Prostate gland (tissue), 2 donors: ENCODE results near the gene STK4.

Experiments
- CTCF ChIP-seq, 4 experiments: fragments of 200-600 bp in 2 of 4; fragments of 450-650 bp in 2 of 4; sonication (generic) in 2 of 4; IDR thresholded peaks; 1 replicate in 3 of 4; 2 replicates in 1 of 4; pipeline ENCODE4 v1.5.1; 2016 to 2019; ENCODE audit warnings: antibody characterized with exemption in 4 of 4, mild to moderate bottlenecking in 2 of 4, moderate library complexity in 2 of 4
- POLR2AphosphoS5 ChIP-seq: sonication (generic); formaldehyde crosslinking; IDR thresholded peaks from one replicate; pipeline ENCODE4 v1.6.1; 2017; ENCODE audit warnings: antibody characterized with exemption

DNA sequence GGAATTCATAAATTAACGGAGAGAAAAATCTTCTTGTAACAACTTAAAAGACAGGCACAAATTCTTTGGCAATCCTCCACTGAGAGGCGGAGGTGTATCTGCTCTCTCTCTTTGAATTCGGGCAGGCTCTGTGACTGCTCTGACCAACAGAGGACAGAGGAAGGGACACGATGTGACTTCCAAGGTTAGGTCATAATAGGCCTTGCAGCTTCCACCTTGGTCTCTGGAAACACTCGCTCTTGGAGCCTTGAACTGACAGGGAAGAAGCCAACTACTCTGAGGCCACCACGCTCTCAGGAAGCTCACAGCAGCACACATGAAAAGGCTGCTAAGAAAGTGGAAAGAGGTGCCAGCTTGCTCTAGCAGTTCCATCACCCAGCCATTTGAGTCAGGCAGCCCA is 21.1 kb upstream of the STK4 start:
- TF ChIP-seq CTCF (IDR thresholded peaks at IDR 0.05) = no peak
- no peak for TF ChIP-seq POLR2AphosphoS5
